Measurements from ENCODE around the gene GAR1.
"Not testable (repeated sequence)": the region's sequence is repeated elsewhere in the genome, so short reads cannot be mapped to it uniquely, and the experiment has no call there.

Gene GAR1

GRCh38 chr4:109815151-109816081, at the start of gene GAR1:
Gene GAR1 (plus strand): TSS chr4:109815762. CDS start chr4:109816165, 403 bp downstream.
- DNase-seq, result peak; percentile 83

GRCh38 chr4:109782092-109782491, 33.5 kb upstream of the GAR1 start:
- DNase-seq, result not testable (repeated sequence)

GRCh38 chr4:109786846-109787245, 28.7 kb upstream of the GAR1 start:
- DNase-seq, result no peak

- no peak for DNase-seq
Measured at GRCh38 chr4:109787807-109788206, 27.8 kb upstream of the GAR1 start.

GRCh38 chr4:109795059-109795458, 20.5 kb upstream of the GAR1 start:
- DNase-seq, result no peak

GRCh38 chr4:109798866-109799265, 16.7 kb upstream of the GAR1 start:
- no peak for DNase-seq

- no peak for DNase-seq
Measured at GRCh38 chr4:109801099-109801789, 14.3 kb upstream of the GAR1 start.

- DNase-seq, result no peak
Measured at GRCh38 chr4:109801895-109802319, 13.7 kb upstream of the GAR1 start, which contains the start of gene CFI. Gene CFI (minus strand): TSS chr4:109801999. CDS start chr4:109801971, 28 bp downstream.

GRCh38 chr4:109803924-109804571, 11.5 kb upstream of the GAR1 start:
- no peak for DNase-seq

GRCh38 chr4:109809655-109810054, 5.9 kb upstream of the GAR1 start:
- no peak for DNase-seq

GRCh38 chr4:109810552-109811387, 4.8 kb upstream of the GAR1 start:
- DNase-seq, result no peak

GRCh38 chr4:109811707-109812106, 3.9 kb upstream of the GAR1 start:
- no peak for DNase-seq

GRCh38 chr4:109816082-109816442, 500 bp downstream of the GAR1 start:
- DNase-seq, result peak; percentile 55

- DNase-seq, result no peak
Measured at GRCh38 chr4:109816894-109817293, 1.3 kb downstream of the GAR1 start.

- no peak for DNase-seq
Measured at GRCh38 chr4:109818268-109818667, 2.7 kb downstream of the GAR1 start.

- no peak for DNase-seq
Measured at GRCh38 chr4:109820563-109820962, 5.0 kb downstream of the GAR1 start.

GRCh38 chr4:109821185-109821584, 5.6 kb downstream of the GAR1 start:
- DNase-seq, result no peak

GRCh38 chr4:109826719-109827118, 11.2 kb downstream of the GAR1 start:
- no peak for DNase-seq

- DNase-seq, result no peak
Measured at GRCh38 chr4:109827672-109828071, 12.1 kb downstream of the GAR1 start, which contains the start of gene RRH. Gene RRH (plus strand): TSS chr4:109827972. CDS start chr4:109828028, 56 bp downstream.

- DNase-seq, result no peak
Measured at GRCh38 chr4:109833756-109834155, 18.2 kb downstream of the GAR1 start.

- DNase-seq, result no peak
Measured at GRCh38 chr4:109836985-109837384, 21.4 kb downstream of the GAR1 start.

GRCh38 chr4:109846395-109847098, 31.0 kb downstream of the GAR1 start:
- no peak for DNase-seq
